Heart left ventricle (tissue), 16 donors: Measurements from ENCODE around the gene GAN. TPM values are rescaled to one million over a fixed set of nuclear protein-coding genes. Genes with fewer than 3 reads are reported as not detected.
A peak's percentile ranks its signal among the peaks of the same experiment; 100 is the strongest.

ENCODE experiments used
- ATAC-seq, 4 donors: fragments of 200-7000 bp; cut with Tn5 transposase; one replicate each; pipeline ENCODE4 v1.9.1; 2020 to 2022; ENCODE audit warnings: moderate library complexity in 4 of 4, mild to moderate bottlenecking in 3 of 4, moderate number of reproducible peaks in 1 of 4
- DNase-seq, 5 donors: peaks; one replicate each; pipeline ENCODE4 v3.0.0-alpha.2; 2020
- H3K27ac ChIP-seq, 12 donors: fragments of 200-600 bp; sonication (generic) in 4 of 12; one replicate each; pipeline versions ENCODE4 v1.5.0 to v1.8.0; 2016 to 2022; ENCODE audit warnings: mild to moderate bottlenecking in 2 of 12
- H3K27me3 ChIP-seq, 9 donors: fragments of 200-600 bp; sonication (generic) in 2 of 9; one replicate each; pipeline versions ENCODE4 v1.5.1 to v1.8.0; 2016 to 2022; ENCODE audit warnings: mild to moderate bottlenecking in 3 of 9
- H3K36me3 ChIP-seq, 9 donors: fragments of 200-600 bp; sonication (generic) in 2 of 9; one replicate each; pipeline versions ENCODE4 v1.5.0 to v1.8.0; 2018 to 2022; ENCODE audit warnings: mild to moderate bottlenecking in 2 of 9
- H3K4me1 ChIP-seq, 12 donors: fragments of 200-600 bp; sonication (generic) in 4 of 12; one replicate each; pipeline versions ENCODE4 v1.5.0 to v1.8.0; 2016 to 2022; ENCODE audit warnings: mild to moderate bottlenecking in 3 of 12
- H3K4me3 ChIP-seq, 12 donors: fragments of 200-600 bp; sonication (generic) in 4 of 12; one replicate each; pipeline versions ENCODE4 v1.5.0 to v1.8.0; 2017 to 2022; ENCODE audit warnings: mild to moderate bottlenecking in 9 of 12, moderate library complexity in 4 of 12
- H3K9me3 ChIP-seq, 12 donors: fragments of 200-600 bp; sonication (generic) in 4 of 12; one replicate each; pipeline versions ENCODE4 v1.5.0 to v1.8.0; 2016 to 2022; ENCODE audit warnings: mild to moderate bottlenecking in 1 of 12
- CTCF ChIP-seq, 12 donors: fragments of 200-600 bp; sonication (generic) in 4 of 12; IDR thresholded peaks; one replicate each; pipeline versions ENCODE4 v1.5.0 to v1.8.0; 2018 to 2022; ENCODE audit warnings: antibody characterized with exemption in 12 of 12, mild to moderate bottlenecking in 5 of 12
- POLR2A ChIP-seq, 2 donors: fragments of 450-650 bp; IDR thresholded peaks; one replicate each; pipeline ENCODE4 v1.6.1; 2017; ENCODE audit warnings: antibody characterized with exemption in 2 of 2, mild to moderate bottlenecking in 2 of 2, moderate library complexity in 2 of 2
- WGBS, 4 donors: extraction: QIAGEN DNeasy Blood & Tissue Kit in 2 of 4; methylation state at CpG; one replicate each; pipeline versions ENCODE4 v1.1.5 to v1.1.7; 2013 to 2018; 5-methylcytosine and 5-hydroxymethylcytosine counted together
- intact Hi-C, 10 donors: fragments of 100-400 bp; cut with DNase I; formaldehyde crosslinking; loops; one replicate each; pipeline versions ENCODE4 v1.11.1 to v1.14.2; 2022
- polyA plus RNA-seq, 2 donors: library from polyadenylated mRNA; stranded (reverse); fragments of 200-250 nt; gene quantifications; one replicate each; pipeline ENCODE4 v1.2.3, GENCODE V29; 2013
- total RNA-seq, 9 donors: library from RNA; depleted of rRNA in 2 of 9; stranded (reverse); fragments of >200 nt in 2 of 9; fragmentation: NEBNext Ultra II Directional in 3 of 9; extraction: Animal tissue kit (Norgen Biotek cat#: 25700) in 3 of 9; gene quantifications; one replicate each; pipeline versions ENCODE4 v1.1.0 to v1.2.4, GENCODE V29; 2016 to 2023
- donor health status: ischemic (EF 13 %, LVEDD 7.1; RV severe dilation, severe dysfunction).
- donor health status: healthy with polysubstance abuse.
- donor health status: DM: no; HTN: yes; CAD: no.
- donor health status: DM: no; HTN: no; CAD: no.
- donor health status: ischemic (EF 25% LVEDD 6.9; RV normal size, moderate dysfunction).
- donor health status: ischemic (EF 25% LVEDD 5.7; RV mildly dilated, moderate dysfunction).
- donor health status: healthy.
- donor health status: DM: yes; HTN: yes; CAD: no.
- donor health status: ischemic (EF 35%, LVEDD 5.7; RV mildly dilated, moderate dysfunction).
- donor health status: nonischemic (EF 11% LVEDD 7.7; RV severe dilation, severe dysfunction).
- donor health status: DM: yes; HTN: yes; CAD: no.
- donor health status: PGD.
- donor health status: ischemic (EF 29% LVEDD 5.4; RV normal size, mild dysfunction).
- donor health status: nonischemic (EF 23%, LVEDD 6.1; RV moderate dilation, normal function).

Gene GAN
- total and polyA plus RNA-seq, 11 donors = 1.6 to 17.7 (median 11.5) TPM

- Histone ChIP-seq H3K27me3 (no peaks in the 10 kb centered on the region), H3K4me3 (no peak overlapping the region), H3K4me1 (no peaks in the 10 kb centered on the region), H3K9me3 (peaks cover 0 to 39% (median 27%) of the 10 kb centered on the region in 12 donors), H3K27ac (no peak overlapping the region), H3K36me3 (peaks cover 0 to 12% (median 0%) of the 10 kb centered on the region in 9 donors)
- intact Hi-C loops = no loop called here
- 88 to 95% (median 93%) methylated on average over 1 of the region's 1 CpG for WGBS, 4 donors
- DNase-seq (no peak), ATAC-seq (no peak)
- TF ChIP-seq CTCF (IDR thresholded peaks at IDR 0.05) = no peak
- no peak for TF ChIP-seq POLR2A (IDR thresholded peaks at IDR 0.05)
Measured at GRCh38 chr16:81347425-81347824, 32.7 kb downstream of the GAN start.

DNA sequence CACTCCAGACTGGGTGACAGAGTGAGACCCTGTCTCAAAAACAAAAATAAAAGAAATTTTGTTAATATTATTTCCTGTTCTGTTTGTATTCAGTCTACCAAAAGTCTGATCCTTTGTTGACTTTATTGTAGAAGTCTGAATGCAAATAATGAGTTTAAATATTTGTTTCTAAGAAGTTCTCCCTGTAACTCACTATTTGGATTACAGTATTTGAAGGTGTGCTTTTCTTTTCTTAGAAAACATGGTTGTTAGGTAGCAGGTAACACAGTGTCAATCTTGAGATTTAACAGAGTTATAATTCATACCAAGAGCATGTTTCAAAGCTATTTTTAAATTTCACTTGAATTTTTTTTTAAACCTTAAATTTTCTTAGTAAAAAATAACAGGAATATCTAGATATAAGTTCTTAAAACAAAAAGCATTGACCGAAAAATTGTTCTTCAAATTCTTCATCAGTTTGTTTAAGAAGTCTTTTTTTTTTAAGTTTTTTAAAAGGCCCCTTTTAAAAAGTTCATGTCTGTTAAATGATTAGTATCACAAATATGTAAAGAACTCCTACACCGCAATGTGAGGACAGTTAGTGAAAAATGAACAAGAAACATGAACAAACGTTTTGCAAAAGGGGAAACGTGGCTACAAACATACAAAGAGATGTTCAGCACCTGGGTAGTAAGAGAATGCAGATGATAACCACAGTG, 35.0 kb downstream of the GAN start:
- no peak for ATAC-seq
- Histone ChIP-seq H3K4me1 (no peaks in the 10 kb centered on the region), H3K27ac (no peak overlapping the region), H3K4me3 (no peak overlapping the region), H3K27me3 (no peaks in the 10 kb centered on the region), H3K9me3 (peaks cover 0 to 35% (median 26%) of the 10 kb centered on the region in 12 donors), H3K36me3 (peaks cover 0 to 24% (median 11%) of the 10 kb centered on the region in 9 donors)
- intact Hi-C loops = loop anchor here in 1 of 10 donors (10.0 kb wide), 1 partner anchor 145 kb away; no protein-coding TSS in a partner anchor
- 86 to 92% (median 90%) methylated on average over 4 of the region's 4 CpGs for WGBS, 4 donors
- DNase-seq = no peak
- no peak for TF ChIP-seq CTCF (IDR thresholded peaks at IDR 0.05)
- TF ChIP-seq POLR2A (IDR thresholded peaks at IDR 0.05) = no peak

GRCh38 chr16:81350306-81350615, 35.5 kb downstream of the GAN start:
- Histone ChIP-seq H3K36me3 (peaks cover 0 to 26% (median 14%) of the 10 kb centered on the region in 9 donors), H3K4me1 (no peaks in the 10 kb centered on the region), H3K4me3 (no peak overlapping the region), H3K27me3 (no peaks in the 10 kb centered on the region), H3K9me3 (peaks cover 0 to 30% (median 23%) of the 10 kb centered on the region in 12 donors), H3K27ac (no peak overlapping the region)
- TF ChIP-seq POLR2A (IDR thresholded peaks at IDR 0.05) (no peak), CTCF (IDR thresholded peaks at IDR 0.05) (peak in 1 of 12 donors; percentile 12)
- ATAC-seq (no peak), DNase-seq (no peak)
- WGBS, 4 donors = 92 to 97% (median 94%) methylated on average over 4 of the region's 4 CpGs
- intact Hi-C loops = loop anchor here in 1 of 10 donors (10.0 kb wide), 1 partner anchor 145 kb away; no protein-coding TSS in a partner anchor

DNA sequence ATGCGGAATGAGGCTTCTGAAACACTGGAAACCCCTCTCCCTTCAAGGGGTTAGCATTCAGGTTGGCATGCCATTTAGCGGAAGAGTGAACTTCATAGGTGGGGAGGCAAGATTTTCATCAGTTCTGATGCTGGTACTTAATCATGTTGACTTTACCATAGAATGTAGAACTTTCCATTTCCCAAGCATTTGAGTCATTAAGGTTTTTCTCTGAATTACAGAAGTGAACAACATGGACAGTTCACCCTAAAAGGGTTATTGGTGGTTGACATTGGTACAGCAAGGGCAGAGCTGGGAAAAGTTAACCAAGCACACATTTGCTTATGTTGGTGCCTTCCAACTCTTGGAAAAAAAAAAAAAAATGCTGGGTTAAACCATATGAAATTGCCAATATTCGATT, 39.1 kb downstream of the GAN start:
- 94 to 97% (median 96%) methylated on average over 3 of the region's 3 CpGs for WGBS, 4 donors
- intact Hi-C loops = loop anchor here in 1 of 10 donors (10.0 kb wide), 1 partner anchor 149 kb away; no protein-coding TSS in a partner anchor
- ATAC-seq = no peak

More for the DNA sequence above, 39.1 kb downstream of the GAN start:
- H3K9me3 ChIP-seq = no peaks in the 10 kb centered on the region
- TF ChIP-seq POLR2A (IDR thresholded peaks at IDR 0.05) (no peak), CTCF (IDR thresholded peaks at IDR 0.05) (no peak)
- H3K4me1 ChIP-seq = no peaks in the 10 kb centered on the region
- no peak overlapping the region for H3K27ac ChIP-seq
- no peak for DNase-seq
- peaks cover 0 to 49% (median 27%) of the 10 kb centered on the region in 9 donors for H3K36me3 ChIP-seq
- H3K4me3 ChIP-seq = no peak overlapping the region
- no peaks in the 10 kb centered on the region for H3K27me3 ChIP-seq
